Measurements from ENCODE around the gene CLIC5.

The CLIC5 gene

DNA sequence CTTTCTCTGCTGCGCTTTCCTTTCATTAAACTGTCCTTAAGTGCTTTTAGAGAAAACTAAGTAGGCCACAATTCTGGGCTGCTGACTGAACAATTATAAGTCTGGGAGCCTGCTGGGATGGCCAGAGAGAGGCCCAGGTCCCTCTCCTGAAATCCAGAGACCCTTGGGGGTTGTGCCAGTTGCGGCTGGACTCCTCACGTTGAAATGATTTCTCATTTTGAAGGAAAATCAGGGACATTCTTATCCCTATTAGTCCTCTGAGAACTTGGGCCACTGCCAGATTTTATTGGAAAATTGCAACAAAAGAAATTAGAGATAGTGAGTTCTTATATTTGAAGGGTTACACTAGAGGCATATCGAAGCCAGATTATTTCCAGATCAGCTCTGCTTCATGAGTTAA lies 145.1 kb downstream of the CLIC5 start:
- H2AFZ ChIP-seq (ENCODE audit: insufficient read depth, low read length, poor library complexity), result no peak overlapping the region
- H3K9me3 ChIP-seq (ENCODE audit: insufficient read depth, low read depth, low read length), result no peaks in the 10 kb centered on the region
- H2BK120ac ChIP-seq (ENCODE audit: insufficient read depth, low read length, poor library complexity), result no peak overlapping the region
- no peak overlapping the region for H3K18ac ChIP-seq (ENCODE audit: low read length)
- H3K14ac ChIP-seq (ENCODE audit: low read length), result no peak overlapping the region
- no CpG with 5 or more reads among the region's 4 CpGs for WGBS (ENCODE audit: extremely low coverage, insufficient coverage, insufficient read length)
- no peak overlapping the region for H3K4me2 ChIP-seq (ENCODE audit: low read length)
- H3K27me3 ChIP-seq (ENCODE audit: insufficient read depth, low read length), result no peaks in the 10 kb centered on the region
- H3K4ac ChIP-seq (ENCODE audit: low read depth, low read length), result no peak overlapping the region
- no peak overlapping the region for H4K12ac ChIP-seq (ENCODE audit: low read depth, low read length)
- H3K79me2 ChIP-seq (ENCODE audit: control insufficient read depth, insufficient read depth, low read length, poor library complexity), result no peaks in the 10 kb centered on the region
- no peak overlapping the region for H4K8ac ChIP-seq (ENCODE audit: low read depth, low read length)
- no peak for DNase-seq
- no peak overlapping the region for H3K27ac ChIP-seq (ENCODE audit: low read depth, low read length)
- no peak overlapping the region for H2AK5ac ChIP-seq (ENCODE audit: low read length)
- H2BK5ac ChIP-seq (ENCODE audit: low read depth, low read length, poor library complexity), result no peak overlapping the region
- H3K79me1 ChIP-seq (ENCODE audit: low read length), result no peaks in the 10 kb centered on the region
- H3K23ac ChIP-seq (ENCODE audit: low read length), result no peak overlapping the region
- no peak overlapping the region for H3K9ac ChIP-seq (ENCODE audit: low read length)
- H3K36me3 ChIP-seq (ENCODE audit: control insufficient read depth in 1 of 2, insufficient read depth in 2 of 2, low read length in 2 of 2), result no peaks in the 10 kb centered on the region
- no peak overlapping the region for H2BK12ac ChIP-seq (ENCODE audit: low read length)
- no peak overlapping the region for H4K91ac ChIP-seq (ENCODE audit: low read depth, low read length)
- H3K4me3 ChIP-seq (ENCODE audit: low read depth, low read length), result no peak overlapping the region
- no peaks in the 10 kb centered on the region for H3K4me1 ChIP-seq (ENCODE audit: control insufficient read depth in 1 of 2, insufficient read depth in 2 of 2, low read length in 2 of 2)

DNA sequence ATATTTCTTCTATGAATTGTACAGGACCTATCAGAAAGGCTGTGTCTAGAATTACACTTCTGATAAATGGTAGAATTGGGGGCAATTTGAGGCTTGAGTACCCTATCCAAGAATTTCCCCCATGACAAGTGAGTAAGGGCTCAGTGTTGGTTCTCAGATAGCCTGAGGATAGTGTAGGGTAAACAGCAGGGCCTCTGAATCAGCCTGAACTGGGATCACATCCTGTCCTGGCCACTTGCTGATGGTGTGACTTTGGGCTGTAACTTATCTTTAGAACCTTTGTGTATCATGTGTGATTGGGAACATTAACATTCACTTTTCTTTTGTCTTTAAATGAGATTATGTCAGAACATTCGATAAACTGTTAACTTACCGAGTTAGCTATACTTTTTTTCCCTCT lies 151.0 kb downstream of the CLIC5 start:
- DNase-seq, result no peak

GRCh38 chr6:45858691-45859090 lies 157.0 kb downstream of the CLIC5 start:
- no CpG with 5 or more reads among the region's 3 CpGs for WGBS (ENCODE audit: extremely low coverage, insufficient coverage, insufficient read length)
- H3K18ac ChIP-seq (ENCODE audit: low read length), result no peak overlapping the region
- H3K4me3 ChIP-seq (ENCODE audit: low read depth, low read length), result no peak overlapping the region
- no peak overlapping the region for H4K91ac ChIP-seq (ENCODE audit: low read depth, low read length)
- no peaks in the 10 kb centered on the region for H3K79me1 ChIP-seq (ENCODE audit: low read length)
- H3K27me3 ChIP-seq (ENCODE audit: insufficient read depth, low read length), result no peaks in the 10 kb centered on the region
- no peak overlapping the region for H3K23ac ChIP-seq (ENCODE audit: low read length)
- no peak overlapping the region for H2BK5ac ChIP-seq (ENCODE audit: low read depth, low read length, poor library complexity)
- no peak overlapping the region for H2BK120ac ChIP-seq (ENCODE audit: insufficient read depth, low read length, poor library complexity)
- H3K27ac ChIP-seq (ENCODE audit: low read depth, low read length), result no peak overlapping the region
- no peak overlapping the region for H3K9ac ChIP-seq (ENCODE audit: low read length)
- H3K4me1 ChIP-seq (ENCODE audit: control insufficient read depth in 1 of 2, insufficient read depth in 2 of 2, low read length in 2 of 2), result no peaks in the 10 kb centered on the region
- H3K79me2 ChIP-seq (ENCODE audit: control insufficient read depth, insufficient read depth, low read length, poor library complexity), result no peaks in the 10 kb centered on the region
- DNase-seq, result no peak
- H3K4ac ChIP-seq (ENCODE audit: low read depth, low read length), result no peak overlapping the region
- H3K36me3 ChIP-seq (ENCODE audit: control insufficient read depth in 1 of 2, insufficient read depth in 2 of 2, low read length in 2 of 2), result no peaks in the 10 kb centered on the region
- no peak overlapping the region for H3K14ac ChIP-seq (ENCODE audit: low read length)
- H4K8ac ChIP-seq (ENCODE audit: low read depth, low read length), result no peak overlapping the region
- H3K4me2 ChIP-seq (ENCODE audit: low read length), result no peak overlapping the region
- no peak overlapping the region for H2BK12ac ChIP-seq (ENCODE audit: low read length)
- H2AK5ac ChIP-seq (ENCODE audit: low read length), result no peak overlapping the region
- H3K9me3 ChIP-seq (ENCODE audit: insufficient read depth, low read depth, low read length), result no peaks in the 10 kb centered on the region
- no peak overlapping the region for H4K12ac ChIP-seq (ENCODE audit: low read depth, low read length)
- no peak overlapping the region for H2AFZ ChIP-seq (ENCODE audit: insufficient read depth, low read length, poor library complexity)

More for the DNA sequence above, 151.0 kb downstream of the CLIC5 start:
- Histone ChIP-seq H2BK5ac (ENCODE audit: low read depth, low read length, poor library complexity) (no peak overlapping the region), H3K23ac (ENCODE audit: low read length) (no peak overlapping the region), H3K79me1 (ENCODE audit: low read length) (no peaks in the 10 kb centered on the region), H3K27ac (ENCODE audit: low read depth, low read length) (no peak overlapping the region), H4K8ac (ENCODE audit: low read depth, low read length) (no peak overlapping the region), H3K4me2 (ENCODE audit: low read length) (no peak overlapping the region), H4K12ac (ENCODE audit: low read depth, low read length) (no peak overlapping the region), H3K9ac (ENCODE audit: low read length) (no peak overlapping the region), H3K79me2 (ENCODE audit: control insufficient read depth, insufficient read depth, low read length, poor library complexity) (no peaks in the 10 kb centered on the region), H2BK12ac (ENCODE audit: low read length) (no peak overlapping the region), H3K18ac (ENCODE audit: low read length) (no peak overlapping the region), H3K4me3 (ENCODE audit: low read depth, low read length) (no peak overlapping the region), H3K14ac (ENCODE audit: low read length) (no peak overlapping the region), H3K36me3 (ENCODE audit: control insufficient read depth in 1 of 2, insufficient read depth in 2 of 2, low read length in 2 of 2) (no peaks in the 10 kb centered on the region), H3K27me3 (ENCODE audit: insufficient read depth, low read length) (no peaks in the 10 kb centered on the region), H3K9me3 (ENCODE audit: insufficient read depth, low read depth, low read length) (no peaks in the 10 kb centered on the region), H2BK120ac (ENCODE audit: insufficient read depth, low read length, poor library complexity) (no peak overlapping the region), H3K4ac (ENCODE audit: low read depth, low read length) (no peak overlapping the region), H2AFZ (ENCODE audit: insufficient read depth, low read length, poor library complexity) (no peak overlapping the region), H4K91ac (ENCODE audit: low read depth, low read length) (no peak overlapping the region), H2AK5ac (ENCODE audit: low read length) (no peak overlapping the region), H3K4me1 (ENCODE audit: control insufficient read depth in 1 of 2, insufficient read depth in 2 of 2, low read length in 2 of 2) (no peaks in the 10 kb centered on the region)
- WGBS (ENCODE audit: extremely low coverage, insufficient coverage, insufficient read length), result no CpG with 5 or more reads among the region's 2 CpGs

DNA sequence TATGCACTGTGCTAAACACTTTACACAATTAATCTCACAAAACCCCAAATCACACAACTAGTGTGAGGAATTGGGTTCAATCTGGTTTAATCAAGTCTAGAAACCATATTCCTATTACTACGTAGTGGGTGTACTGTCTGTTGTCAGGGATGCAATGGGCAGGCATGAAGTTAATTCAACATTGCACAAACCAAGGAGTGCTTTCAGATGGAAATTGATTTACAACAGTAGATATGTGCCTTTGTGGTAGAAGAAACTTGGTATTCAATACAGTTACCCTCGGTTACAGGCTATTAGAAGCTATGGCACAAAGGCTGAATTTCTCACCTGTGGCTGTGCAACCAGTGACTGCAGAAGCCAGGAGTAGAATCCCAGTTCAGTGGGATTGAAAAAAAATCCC lies 157.8 kb downstream of the CLIC5 start:
- Histone ChIP-seq H3K23ac (ENCODE audit: low read length) (no peak overlapping the region), H4K8ac (ENCODE audit: low read depth, low read length) (no peak overlapping the region), H3K9ac (ENCODE audit: low read length) (no peak overlapping the region), H3K14ac (ENCODE audit: low read length) (no peak overlapping the region), H3K18ac (ENCODE audit: low read length) (no peak overlapping the region), H3K9me3 (ENCODE audit: insufficient read depth, low read depth, low read length) (no peaks in the 10 kb centered on the region), H3K36me3 (ENCODE audit: control insufficient read depth in 1 of 2, insufficient read depth in 2 of 2, low read length in 2 of 2) (no peaks in the 10 kb centered on the region), H4K12ac (ENCODE audit: low read depth, low read length) (no peak overlapping the region), H3K4me3 (ENCODE audit: low read depth, low read length) (no peak overlapping the region), H3K27me3 (ENCODE audit: insufficient read depth, low read length) (no peaks in the 10 kb centered on the region), H3K79me2 (ENCODE audit: control insufficient read depth, insufficient read depth, low read length, poor library complexity) (no peaks in the 10 kb centered on the region), H2BK120ac (ENCODE audit: insufficient read depth, low read length, poor library complexity) (no peak overlapping the region), H3K79me1 (ENCODE audit: low read length) (no peaks in the 10 kb centered on the region), H2BK12ac (ENCODE audit: low read length) (no peak overlapping the region), H3K4me1 (ENCODE audit: control insufficient read depth in 1 of 2, insufficient read depth in 2 of 2, low read length in 2 of 2) (no peaks in the 10 kb centered on the region), H3K4ac (ENCODE audit: low read depth, low read length) (no peak overlapping the region), H3K27ac (ENCODE audit: low read depth, low read length) (no peak overlapping the region), H2AK5ac (ENCODE audit: low read length) (no peak overlapping the region), H4K91ac (ENCODE audit: low read depth, low read length) (no peak overlapping the region), H3K4me2 (ENCODE audit: low read length) (no peak overlapping the region), H2AFZ (ENCODE audit: insufficient read depth, low read length, poor library complexity) (no peak overlapping the region), H2BK5ac (ENCODE audit: low read depth, low read length, poor library complexity) (no peak overlapping the region)
- DNase-seq, result no peak
- no CpG with 5 or more reads among the region's 2 CpGs for WGBS (ENCODE audit: extremely low coverage, insufficient coverage, insufficient read length)
